GM18870 (cell line): ENCODE results near the gene ABLIM2.

ENCODE experiments used
- ATAC-seq: cut with Tn5 transposase; IDR thresholded peaks from one replicate; pipeline ENCODE4 v1.9.1; 2021; ENCODE audit warnings: moderate library complexity; ENCODE audit not compliant: unreplicated experiment

ABLIM2 gene

DNA sequence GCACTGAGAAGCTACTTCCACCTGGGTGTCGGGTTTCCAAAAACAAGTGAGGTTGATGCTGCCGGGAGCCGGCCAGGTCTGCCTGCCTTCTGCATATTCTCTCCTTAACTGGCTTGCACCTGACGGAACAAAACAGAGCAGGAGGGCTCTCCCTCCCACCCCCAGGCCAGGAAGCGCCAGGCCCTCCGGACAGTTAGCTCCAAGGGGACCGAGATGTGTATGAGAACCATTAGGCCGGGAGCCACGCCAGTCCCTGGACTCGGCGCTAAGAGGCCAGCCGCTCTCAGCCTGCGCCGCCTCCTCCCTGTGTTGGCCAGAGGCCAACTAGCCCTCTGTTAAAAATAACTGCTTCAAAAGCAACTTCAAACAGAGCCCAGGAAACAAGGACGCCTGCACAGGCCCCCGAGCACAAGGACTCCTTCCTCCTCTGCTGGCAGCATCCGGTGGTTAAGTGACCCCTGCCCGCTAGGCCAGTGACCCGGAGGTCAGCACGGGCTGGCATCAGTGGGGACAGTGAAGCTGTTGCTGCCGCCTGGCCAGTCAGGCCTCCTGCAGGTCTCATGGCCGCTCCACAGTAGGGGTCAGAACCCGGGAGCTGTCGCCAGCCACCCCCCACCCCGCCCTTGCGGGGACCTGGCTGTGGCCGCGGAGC is 107.9 kb downstream of the ABLIM2 start:
- ATAC-seq = no peak

DNA sequence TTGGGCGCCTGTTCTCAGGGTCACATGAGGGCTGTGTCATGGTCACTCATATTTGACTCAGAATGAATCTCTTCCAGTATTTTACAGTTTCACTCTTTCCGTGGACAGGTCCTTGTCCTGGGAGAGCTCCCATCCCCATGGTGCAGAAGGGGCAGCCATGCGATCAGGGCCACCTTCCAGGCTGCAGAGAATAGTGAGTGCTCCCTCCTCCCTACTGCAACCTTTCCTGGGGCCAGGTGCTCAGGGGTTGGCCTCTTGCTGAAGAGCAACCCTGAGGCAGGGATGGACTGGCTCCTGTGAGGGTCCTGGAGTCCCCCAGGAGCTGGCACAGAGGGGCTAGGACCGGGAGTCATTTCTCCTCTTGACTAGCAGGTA is 108.4 kb downstream of the ABLIM2 start:
- no peak for ATAC-seq

DNA sequence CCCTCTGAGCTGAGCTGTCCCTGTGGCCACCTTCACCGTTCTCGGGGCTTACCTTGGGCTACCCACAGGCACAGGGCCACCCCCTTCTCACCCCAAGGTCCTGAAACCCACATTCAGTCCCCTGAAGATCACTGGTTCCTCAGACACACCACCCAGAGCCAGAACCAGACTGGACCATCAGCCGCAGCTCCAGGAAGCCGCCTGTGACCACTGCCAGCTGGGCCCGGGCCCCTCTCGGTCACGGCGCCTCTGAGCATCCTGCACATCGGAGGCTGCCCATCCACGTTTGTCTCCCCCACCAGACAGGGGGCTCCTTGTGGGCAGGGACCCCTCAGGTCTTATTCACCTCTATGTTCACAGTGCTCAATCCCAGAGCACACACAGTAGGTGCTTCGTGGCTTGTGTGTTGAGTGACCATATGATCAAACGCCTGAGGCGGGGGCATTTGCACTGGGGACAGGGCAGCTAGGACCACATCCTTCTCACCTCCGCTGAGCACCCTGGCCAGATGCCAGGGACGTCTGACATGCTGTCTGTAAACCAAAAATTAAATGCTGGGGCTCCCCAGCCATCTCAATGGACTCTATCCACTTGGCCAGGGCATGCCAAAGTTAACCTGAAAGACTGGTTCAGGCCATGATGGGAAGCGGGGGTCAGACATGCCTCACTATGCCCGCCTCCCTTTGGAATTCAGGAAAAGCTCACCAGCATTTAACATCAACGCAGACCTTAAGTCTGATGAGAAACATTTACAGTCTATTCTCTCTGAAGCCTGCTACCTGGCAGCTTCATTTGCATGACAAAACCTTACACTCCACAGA is 109.5 kb downstream of the ABLIM2 start:
- no peak for ATAC-seq

DNA sequence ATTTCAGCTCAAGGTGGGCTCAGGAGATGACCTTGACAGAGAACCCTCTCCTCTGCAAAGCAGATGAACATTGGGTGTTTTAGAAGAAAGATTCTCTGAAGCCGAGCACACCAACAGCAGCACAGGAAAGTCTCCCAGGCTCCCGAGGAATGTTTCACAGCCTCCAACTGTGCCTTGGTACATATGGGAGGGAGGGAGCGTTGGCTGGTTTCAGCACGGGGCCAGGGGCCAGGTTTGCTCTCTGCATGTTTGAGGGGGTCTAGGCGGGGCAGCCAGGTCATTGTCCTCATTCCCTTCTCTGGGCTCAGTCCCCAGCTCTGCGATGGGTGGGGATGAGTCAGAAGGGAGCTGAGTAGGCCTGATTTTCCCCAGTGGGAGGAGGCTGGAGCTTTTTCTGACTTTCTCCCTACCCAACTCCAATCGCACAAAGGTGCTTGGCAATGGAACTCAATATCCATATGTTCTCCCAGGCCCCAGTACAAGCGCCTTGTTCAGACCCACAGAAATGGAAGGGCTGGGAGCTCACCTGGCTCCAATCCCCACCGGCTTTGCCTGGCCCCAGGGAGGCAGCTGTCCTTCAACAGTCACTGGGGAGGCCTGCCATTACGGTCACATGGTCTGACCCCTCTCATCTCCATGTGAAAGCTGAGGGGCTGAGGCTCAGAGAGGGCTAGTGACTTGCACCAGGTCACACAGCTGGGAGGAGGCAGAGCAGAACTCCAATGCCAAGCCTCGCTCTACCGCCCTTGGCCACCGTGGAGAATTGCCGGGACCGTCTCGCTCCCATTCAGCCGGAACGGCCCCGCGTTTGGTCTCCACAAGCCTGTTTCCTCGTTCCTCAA is 110.6 kb downstream of the ABLIM2 start:
- ATAC-seq = no peak

DNA sequence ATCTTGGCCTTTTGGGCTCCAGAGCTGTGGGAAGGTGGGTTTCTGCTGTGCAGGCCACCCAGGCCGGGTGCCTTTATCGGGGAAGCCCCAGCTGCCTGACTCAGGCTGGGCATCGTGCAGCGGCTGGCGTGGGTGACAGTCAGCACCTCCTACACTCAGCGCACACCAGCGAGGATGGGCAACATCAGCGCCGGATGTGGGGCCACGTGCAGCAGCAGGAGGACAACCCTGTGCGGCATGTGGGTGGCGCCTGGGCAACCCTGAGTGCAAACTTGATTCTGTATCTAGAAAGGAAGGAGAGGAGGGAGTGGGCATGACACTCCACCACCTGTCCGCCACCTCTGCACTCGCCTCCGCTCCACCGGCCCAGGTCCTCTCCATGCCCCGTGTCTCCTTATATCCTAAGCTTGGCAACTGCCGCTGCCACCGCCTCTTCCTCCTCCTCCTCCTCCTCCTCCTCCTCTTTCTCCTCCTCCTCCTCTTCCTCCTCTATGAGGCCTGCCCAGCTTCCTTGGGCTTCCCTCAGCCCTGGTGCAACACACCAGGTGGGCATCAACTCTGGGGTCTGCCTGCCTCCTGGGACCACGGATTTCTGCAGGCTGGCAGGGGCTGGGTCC is 111.6 kb downstream of the ABLIM2 start:
- ATAC-seq = no peak

DNA sequence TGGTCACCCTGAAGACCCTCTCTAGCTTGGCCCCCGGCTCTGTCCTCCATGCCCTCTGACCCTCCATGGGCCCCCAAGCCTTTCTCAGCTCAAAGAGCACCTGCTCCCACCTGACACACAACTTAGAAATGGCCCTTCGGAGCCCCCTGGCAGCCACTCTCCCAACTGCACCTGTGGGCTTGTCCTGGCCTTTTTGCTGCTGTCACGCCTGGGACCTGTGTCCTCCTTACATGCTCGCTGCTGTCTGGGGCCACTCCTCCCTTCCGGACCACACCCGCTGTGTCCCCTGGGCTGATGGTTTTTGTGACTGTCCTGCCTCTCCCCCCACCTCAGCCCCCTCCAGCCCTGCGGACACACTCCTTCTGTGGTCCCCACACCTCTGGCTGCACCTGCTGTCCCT is 112.7 kb downstream of the ABLIM2 start:
- ATAC-seq = no peak

DNA sequence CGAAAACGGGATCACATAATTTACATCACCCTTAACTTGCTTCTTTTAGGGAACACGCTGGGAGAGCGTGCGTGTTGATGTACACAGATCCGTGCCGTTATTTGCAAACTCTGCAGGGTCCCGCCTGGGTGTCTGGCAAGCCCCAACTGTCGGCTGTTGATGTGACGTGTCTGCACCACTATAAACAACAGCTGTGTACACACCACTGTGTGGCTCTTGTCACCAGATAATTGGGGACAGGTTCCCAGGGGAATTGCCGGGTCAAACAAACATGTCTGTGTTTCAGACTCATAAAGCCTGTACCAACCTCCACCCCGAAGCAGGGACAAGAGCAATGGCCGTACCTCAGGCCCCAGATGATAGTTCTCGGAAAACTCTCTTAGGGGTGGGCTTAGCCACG is 113.9 kb downstream of the ABLIM2 start:
- ATAC-seq = no peak

DNA sequence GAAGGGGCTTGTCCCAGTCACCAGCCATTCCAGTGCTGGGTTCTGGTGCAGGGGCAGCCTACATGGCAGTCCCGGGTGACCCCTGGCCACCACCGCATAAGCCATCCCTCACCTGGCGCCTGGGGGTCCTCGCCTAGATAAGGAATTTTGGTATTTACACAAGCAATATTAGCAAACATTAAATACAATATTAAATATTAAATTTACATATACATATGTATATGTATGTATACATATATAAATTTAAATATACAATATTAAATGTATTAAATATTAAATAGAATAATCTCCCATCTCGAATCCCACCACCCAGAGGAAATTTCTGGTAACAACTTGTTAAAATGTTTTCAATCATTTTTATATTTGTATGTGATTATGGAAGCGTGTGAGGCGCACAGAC is 114.4 kb downstream of the ABLIM2 start:
- ATAC-seq = no peak

DNA sequence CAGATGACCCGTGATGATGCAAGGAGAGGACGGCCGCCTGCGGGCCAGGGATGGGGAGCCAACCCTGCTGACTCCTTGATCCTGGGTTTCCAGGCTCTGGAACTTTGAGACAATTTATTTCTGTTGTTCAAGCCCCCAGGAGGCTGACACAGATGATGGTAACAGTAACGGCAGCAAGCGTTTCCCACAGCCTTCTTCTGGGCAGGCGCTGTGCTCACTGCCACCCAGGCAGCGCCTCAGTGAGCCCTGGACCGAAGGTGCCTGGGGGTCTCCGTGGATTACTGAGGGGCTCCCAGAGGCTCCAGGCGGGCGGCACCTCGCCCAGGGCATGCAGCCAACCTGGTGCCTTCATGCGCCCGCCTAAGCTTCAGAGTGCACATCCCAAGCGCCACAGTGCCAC is 115.0 kb downstream of the ABLIM2 start:
- ATAC-seq = no peak

DNA sequence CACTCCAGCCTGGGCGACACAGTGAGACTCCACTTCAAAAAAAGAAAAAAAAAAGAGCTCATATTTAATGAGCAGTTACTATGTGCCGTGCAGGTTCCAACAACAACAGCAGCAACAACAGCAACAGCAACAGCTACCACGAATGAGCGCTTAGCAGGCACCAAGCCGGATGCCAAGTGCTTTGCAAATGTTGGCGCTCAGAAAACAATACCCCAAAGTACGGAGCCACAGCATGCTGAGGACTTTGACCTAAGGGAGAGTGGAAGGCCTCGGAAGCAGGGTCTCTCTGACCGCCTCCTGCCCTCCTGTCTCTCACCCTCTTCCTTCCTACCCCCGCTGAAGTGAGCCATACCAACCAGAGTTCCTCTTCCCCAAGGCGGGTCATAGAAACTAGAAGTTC is 116.7 kb downstream of the ABLIM2 start:
- no peak for ATAC-seq

DNA sequence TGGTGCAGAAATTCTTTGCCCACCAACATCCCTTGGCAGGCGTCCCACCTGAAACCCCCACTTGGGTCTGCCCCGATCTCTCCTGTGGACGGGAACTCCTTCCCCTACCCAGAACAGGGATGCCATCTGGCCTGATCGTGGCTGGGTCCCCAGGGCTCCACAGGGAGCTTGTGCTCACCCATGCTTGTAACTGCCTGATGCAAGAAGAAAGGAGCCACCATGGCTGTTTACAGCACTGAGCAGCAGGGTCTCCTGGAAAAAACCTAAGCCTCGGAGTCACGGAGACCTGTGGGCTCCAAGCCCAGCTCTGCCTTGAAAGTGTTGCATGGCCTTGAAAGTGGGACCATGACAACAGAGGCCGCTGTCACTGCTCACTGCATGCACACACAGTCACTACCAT is 117.4 kb downstream of the ABLIM2 start:
- ATAC-seq = no peak

DNA sequence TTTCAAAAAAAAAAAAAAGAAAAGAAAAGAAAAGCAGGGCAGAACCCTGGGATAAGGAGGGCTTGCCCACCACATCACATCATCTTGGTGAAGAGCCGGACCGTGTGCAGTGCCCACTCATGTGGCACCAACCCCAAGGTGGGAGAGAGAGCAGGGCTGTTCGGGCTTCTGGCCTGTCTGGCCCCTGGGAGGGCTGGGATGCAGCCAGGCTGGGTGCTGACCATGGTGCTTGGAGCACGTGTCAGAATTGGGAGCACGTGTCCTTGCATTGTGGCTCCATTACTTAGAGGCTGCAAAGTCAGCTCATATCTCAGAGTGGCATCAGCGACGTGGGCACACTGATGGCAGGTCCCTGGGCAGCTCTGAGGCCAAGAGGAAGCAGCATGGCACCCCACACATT is 118.0 kb downstream of the ABLIM2 start:
- no peak for ATAC-seq

DNA sequence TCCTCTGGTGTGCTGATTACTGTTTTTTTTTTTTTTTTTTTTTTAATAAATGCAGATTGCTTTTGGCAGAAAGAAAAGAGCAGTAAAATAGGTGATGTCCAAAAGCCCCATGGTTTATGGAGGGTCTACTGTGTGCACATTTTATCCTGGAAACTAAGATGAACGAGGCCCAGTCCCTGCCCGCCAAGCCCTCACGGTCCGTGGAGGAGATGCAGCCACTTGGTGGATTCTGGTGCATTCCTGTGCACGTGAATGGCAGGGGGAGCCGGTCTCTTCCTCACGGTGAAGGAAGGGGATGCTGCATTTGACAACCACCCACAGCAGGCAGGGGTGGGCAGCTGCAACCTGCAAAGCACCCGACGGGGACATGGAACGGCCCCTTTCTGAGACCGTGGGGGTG is 118.8 kb downstream of the ABLIM2 start:
- ATAC-seq = no peak

DNA sequence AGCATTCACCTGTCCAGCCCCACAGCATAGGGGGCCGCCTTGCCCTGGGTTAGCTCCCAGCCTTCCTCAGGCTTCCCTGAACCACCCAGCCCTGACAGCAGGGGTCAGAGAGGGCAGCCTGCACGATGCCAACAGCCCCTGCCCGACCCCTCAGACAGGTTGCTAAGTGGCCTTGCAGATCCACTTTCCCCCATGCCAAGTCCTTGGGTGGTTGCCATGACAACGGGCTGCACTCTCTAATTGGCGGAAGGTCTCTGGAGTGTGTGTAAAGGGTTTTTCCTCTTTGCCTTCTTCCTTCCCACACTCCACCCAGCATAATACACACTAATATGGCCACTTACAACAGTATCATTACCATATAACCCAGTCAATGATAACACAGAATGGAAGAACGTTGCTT is 119.3 kb downstream of the ABLIM2 start:
- no peak for ATAC-seq

DNA sequence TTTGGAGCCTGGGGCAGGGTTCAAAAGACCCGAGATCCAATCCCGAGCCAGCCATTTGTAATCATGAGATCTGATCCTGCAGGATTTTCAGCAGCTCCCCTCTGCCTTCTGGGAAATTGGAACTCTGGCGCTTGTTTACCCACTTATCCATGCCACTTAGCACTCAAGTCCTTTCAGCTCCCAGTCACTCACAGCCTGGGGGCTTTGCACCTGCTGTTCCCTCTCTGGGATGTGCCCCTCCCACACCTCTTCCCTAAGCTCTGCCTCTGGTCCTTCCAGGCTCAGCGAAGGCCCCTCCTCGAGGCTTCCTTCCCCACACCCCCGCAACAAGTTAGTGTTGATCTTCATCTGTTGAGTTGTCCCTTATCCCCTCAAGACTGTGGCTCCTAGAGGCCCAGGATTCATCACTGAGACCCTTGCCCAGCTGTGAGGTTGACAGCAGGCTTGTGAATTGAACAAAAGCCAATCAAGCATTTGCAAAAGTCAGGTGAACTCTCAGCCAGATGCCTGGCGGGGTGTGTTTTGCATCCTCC is 119.8 kb downstream of the ABLIM2 start:
- no peak for ATAC-seq

DNA sequence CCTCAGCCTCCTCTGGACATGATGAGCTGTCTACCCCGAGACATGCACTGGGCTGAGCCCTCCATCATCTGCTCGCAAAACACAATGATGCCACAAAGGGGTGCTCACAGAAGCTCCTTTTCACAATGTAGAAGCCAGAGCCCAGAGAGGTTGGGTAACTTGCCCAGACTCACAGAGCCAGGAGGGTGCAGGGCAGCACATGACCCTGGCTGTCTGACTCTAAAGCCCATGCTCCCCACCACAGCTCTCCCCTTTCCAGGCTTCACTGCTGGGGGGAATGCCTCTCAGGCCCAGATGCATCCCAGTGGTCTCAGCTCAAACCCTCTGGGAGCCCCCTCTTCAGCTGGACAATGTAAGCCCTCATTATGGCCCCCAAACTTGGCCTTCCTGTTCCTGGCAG is 120.5 kb downstream of the ABLIM2 start:
- ATAC-seq = no peak

DNA sequence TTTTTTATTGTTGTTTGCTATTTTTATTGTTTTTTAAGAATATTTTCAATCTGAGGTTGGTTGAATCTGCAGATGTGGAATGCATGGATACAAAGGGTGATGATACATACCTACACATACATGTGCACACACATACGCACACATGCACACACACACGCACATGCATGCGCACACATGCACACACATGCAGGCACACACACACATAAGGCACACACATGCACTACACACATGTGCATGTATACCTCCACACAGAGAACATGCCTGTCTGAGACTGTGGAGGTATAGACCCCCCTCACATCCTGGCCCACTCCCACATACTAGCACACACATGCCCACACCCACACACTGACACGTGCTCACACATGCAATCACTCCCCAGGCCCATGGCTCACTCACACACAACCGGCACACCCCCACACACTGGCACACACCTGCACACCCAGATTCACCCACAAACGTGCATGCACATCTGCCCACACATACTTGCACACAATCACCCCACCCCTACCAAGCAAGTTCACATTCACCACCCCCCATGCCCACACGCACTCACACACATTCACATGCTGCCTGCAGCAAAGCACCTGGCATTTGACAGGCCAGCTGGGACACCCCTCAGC is 121.4 kb downstream of the ABLIM2 start:
- ATAC-seq = no peak

DNA sequence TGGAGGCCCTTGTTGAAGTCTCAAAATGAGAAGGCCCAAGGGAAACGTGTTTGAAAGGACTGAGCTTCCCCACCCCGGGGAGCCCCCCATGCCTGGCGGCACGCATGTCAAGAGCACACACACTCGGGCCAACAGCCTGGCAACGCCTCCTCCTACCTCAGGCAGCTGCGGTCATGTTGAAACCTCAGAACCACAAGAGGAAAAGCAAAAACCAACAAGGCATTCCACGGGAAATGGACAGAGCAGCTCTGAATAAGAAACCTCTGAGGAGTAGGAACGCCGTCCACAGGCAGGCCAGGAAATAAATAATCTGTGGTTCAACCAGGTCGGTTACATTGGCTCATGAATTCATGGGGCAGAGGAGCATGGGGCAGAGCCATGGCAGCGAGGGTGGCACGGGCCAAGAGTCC is 123.2 kb downstream of the ABLIM2 start:
- ATAC-seq = no peak

DNA sequence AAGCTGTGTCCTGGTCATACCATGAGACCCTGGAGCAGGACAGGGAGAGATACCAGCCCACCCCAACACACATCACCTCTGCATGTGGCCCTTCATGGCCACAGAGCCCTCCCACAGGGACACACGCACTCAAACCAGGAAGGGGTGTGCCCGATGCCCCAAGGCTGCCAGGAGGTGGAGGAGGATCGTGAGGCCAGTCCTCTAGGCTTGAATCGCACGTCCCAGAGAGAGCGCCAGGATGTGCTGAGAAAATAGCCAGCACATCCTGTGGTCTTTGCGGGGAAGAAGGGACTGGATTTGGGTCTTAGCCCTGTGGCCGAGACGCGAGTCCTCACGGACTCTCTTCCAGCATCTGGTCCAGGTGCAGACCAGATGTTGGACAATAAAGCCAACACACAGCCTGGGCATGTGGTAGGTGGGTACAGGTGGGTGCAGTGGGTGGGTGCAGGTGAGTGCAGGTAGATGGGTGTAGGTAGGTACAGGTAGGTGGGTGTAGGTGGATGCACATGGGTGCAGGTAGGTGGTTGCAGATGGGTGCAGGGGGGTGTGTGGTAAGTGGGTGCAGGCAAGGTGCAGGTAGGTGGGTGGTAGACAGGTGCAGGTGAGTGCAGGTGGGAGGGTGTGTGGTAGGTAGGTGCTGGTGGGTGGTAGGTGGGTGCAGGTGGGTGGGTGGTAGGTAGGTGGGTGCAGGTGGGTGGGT is 124.6 kb downstream of the ABLIM2 start:
- no peak for ATAC-seq
